GM20431 (cell line): ENCODE measurements around the gene CRYM.
"Not testable (repeated sequence)": the region's sequence is repeated elsewhere in the genome, so short reads cannot be mapped to it uniquely, and the experiment has no call there.

Experiments
- in situ Hi-C: fragments of 300-500 bp; cut with MseI, MboI; formaldehyde crosslinking; loops from one replicate; pipeline ENCODE4 v1.15.0; 2020; ENCODE audit warnings: low sequenced_read_pairs; ENCODE audit not compliant: unreplicated experiment

CRYM gene

DNA sequence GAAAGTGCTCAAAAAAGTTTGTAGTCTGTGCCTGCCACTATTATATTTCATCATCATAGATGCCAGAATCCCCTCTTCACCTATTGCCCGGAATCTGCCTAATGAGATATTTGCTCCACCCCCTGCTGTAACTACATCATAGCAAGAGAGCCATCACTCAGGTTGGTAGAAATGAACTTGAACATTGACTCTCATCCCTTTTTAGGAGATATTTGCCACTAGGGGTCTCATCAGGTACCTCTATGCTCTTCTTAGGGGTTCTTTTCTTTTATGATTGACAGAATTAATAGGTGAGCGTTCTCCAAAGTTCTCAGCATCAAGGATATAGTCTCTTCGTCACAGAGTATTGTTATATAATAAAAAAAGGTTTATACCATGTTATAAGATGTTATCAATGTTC is 24.6 kb downstream of the CRYM start:
- in situ Hi-C loops, result no loop called here

DNA sequence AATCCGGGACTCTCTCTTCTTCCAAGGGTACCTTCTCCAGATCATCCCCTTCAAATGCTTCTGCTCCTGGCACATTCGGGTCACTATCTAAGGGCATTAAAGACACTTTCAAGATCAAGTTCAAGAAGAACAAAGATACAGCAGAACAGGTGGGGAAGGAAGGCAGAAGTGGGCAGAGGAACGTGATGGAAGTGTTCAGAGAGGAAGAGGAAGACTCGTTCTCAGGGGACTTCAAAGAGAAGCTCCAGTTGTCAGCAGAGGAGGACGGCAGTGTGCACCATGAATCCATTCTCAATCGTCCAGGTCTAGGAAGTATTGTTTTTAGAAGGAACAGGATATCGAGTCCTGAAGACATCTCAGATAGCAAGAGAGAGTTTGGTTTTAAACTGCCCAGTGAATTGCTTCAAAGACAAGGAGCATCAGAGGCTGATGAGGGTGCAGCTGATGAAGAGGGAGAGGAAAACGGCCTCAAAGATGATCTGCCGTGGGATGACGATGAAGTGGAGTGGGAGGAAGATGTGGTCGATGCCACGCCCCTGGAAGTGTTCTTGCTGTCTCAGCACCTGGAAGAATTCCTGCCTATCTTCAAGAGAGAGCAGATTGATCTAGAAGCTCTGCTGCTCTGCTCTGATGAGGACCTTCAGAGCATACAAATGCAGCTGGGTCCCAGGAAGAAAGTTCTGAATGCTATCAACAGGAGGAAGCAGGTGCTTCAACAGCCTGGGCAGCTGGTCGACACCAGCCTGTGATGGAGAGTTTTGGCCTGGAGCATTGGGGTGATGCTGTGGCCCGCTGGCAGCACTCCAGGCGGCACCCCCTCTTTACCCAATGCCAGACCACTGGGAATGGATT is 27.8 kb downstream of the CRYM start:
- in situ Hi-C loops, result no loop called here

DNA sequence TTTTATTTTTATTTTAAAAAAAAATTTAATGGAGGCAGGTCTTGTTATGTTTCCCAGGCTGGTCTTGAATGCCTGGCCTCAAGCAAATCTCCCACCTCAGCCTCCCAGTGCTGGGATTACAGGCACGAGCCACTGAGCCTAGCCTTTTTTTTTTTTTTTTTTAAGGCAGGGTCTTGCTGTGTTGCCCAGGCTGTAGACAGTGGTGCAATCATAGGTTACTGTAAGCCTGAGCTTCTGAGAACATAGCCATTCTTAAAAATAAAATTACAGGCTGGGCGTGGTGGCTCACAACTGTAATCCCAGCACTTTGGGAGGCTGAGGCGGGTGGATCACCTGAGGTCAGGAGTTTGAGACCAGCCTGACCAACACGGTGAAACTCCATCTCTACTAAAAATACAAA is 29.9 kb downstream of the CRYM start:
- in situ Hi-C loops, result not testable (repeated sequence)

DNA sequence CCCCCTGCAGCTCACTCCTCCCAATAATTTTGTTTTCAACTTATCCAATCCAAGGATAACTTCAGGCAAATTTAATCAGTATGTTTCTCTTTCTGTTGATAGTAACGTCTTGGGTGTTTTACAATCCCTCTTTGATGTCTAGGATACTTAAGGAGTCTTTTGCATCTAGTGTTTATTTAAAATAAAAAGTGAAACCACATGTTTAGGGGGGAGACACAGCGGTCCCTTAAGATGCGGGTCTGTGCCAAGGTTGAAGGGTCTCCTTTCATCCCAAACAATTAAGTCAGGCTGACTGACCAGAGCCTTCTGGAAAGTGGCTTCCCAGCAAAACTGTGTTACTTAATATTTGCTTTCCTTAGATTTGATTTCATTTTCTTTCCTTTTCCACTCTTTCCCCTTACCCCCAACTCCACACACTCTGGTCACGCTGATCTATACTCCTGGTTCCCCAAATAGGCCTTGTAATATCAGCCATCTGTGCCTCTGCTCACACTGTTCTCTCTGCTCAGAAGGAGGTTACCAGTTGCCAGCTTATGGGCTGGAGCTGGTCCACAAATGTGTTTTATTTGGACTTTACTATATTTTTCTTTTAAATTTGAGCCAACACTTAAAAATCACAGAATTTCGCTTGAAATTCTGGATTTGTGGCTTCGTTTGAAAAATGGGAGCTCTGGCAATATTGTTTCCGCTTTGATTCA is 33.4 kb downstream of the CRYM start:
- in situ Hi-C loops, result no loop called here

DNA sequence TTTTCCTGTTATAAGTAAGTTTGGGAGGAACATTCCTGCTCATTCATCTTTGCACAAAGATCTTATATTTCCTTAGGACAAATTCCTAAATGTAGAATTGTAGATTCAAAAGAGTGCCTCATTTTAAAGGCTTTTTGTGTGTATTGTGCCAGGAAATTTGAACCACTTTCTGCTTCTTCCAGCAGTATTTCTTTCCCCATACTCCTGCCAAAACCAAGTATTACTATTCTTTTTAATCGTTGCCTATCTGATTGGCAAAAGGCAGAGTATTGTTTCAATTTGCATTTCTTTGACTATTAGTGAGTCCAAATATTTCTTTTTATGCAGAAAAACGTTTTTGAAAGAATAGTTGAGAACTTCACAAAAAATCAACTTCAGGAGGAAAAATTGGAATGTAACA is 35.3 kb downstream of the CRYM start:
- in situ Hi-C loops, result no loop called here

DNA sequence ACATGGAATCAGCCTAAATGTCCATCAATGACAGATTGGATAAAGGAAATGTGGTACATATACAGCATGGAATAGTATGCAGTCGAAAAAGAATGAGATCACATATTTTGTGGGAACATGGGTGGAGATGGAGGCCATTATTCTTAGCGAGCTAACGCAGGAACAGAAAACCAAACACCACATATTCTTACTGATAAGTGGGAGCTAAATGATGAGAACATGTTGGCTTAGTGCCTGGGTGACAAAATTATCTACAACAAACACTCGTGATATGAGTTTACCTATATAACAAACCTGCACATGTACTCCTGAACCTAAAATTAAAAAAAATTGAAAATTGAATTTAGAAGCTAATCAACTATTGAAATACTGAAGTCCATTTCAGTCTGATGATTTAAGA is 38.4 kb downstream of the CRYM start:
- in situ Hi-C loops, result no loop called here

DNA sequence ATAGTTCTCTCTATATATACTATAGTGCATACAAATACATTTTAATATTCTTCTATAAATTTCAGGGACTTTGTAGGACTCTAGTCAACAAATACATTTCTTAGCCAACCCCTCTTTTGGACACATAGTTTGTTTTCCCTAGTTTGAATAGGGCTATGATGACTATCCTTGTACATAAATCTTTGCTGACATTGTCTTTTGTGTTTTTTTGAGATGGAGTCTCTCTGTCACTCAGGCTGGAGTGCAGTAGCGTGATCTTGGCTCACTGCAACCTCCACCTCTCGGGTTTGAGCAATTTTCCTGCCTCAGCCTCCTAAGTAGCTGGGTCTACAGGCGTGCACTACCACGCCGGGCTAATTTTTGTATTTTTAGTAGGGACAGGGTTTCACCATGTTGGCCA is 41.3 kb downstream of the CRYM start:
- in situ Hi-C loops, result no loop called here

DNA sequence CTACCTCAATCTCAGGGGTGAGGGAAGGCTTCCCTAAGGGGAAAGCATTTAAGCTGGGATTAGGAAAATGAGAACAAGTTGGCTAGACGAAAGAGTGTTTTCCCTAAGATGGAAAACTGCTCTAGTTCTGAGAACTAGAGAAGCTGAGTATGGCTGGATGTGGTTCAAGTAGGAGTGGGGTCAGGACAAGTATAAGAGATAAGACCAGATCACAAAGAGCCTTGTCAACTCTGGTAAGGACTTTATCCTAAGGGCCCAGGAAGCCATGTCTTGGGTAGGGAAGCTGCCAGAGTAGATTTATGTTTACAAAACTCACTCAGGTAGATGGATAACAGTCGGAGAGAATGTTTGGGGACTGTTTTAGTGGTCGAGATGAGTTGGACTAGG is 42.9 kb downstream of the CRYM start:
- in situ Hi-C loops, result no loop called here

DNA sequence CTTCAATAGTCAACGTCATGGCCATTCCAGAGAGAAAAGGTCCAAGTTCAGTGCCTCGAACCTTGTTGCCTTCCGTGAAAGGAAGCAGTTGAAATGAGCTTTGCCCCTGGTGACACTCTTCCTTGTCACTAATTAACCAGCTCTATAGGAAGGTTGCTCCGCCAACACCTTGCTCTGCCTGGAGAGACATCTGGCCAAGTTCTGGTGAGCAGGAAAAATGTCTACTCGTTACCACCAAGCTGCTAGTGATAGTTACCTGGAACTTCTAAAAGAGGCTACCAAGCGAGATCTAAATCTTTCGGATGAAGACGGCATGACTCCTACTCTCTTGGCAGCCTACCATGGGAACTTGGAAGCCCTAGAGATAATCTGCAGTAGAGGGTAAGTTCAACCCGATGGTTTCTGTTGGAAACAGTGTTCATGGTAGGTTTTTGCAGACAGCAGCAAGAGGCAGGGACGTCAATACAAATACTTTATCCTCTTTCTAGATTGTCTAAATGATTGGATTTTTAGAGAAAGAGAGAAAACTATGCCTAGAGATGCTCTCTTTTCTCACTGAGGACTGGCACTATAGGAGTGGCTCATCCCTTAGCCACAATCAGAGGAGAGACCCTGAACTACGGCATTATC is 44.5 kb downstream of the CRYM start, which contains the start of gene ANKS4B:
ANKS4B (plus strand) TSS at position 179 of the 630 bp plus-strand sequence; CDS start at position 218, 39 bp downstream.
- in situ Hi-C loops, result no loop called here

DNA sequence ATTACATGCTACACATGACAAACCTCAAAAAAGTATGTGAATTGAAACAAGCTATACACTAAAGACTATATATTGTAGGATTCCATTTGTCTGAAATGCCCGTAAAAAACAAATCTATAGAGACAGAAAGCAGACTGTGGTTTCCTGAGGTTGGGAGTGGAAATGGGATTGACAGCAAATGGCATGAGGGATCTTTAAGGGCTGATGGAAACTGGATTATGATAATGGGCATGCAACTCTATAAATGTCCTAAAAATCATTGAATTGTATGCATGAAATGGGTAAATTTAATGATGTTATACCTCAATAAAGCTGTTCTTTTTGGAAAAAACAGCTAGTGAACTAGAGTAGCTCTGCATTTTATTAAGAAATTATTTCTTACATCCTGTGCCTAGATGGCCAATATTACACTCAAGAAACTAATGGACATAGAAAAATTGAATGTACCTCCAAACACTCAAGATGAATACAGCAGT is 45.0 kb downstream of the CRYM start:
- in situ Hi-C loops, result no loop called here

DNA sequence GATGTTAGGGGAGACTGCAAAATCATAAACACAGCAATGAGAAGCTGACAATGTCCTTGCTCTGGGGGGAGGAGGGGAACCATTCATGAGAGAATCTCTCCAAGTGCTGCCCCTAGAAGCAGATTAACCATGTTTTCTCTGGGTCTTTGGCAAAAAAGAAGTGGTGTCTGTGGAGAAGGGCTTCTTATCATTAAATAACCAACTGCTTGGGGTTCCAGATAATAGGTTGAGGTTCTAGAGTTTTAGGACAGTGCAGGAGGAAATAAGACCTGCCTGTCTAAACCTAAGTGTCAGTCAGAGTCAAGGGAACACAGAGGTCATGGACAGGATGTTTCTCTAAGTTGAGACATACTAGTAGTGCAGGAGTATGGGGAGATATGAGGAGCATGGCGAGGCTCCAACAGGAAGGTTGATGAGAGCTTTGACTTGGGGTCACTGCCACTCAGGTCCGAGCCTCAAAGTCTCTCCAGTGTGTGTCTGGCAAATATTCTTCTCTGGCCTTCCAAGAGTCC is 49.7 kb downstream of the CRYM start:
- in situ Hi-C loops, result no loop called here

DNA sequence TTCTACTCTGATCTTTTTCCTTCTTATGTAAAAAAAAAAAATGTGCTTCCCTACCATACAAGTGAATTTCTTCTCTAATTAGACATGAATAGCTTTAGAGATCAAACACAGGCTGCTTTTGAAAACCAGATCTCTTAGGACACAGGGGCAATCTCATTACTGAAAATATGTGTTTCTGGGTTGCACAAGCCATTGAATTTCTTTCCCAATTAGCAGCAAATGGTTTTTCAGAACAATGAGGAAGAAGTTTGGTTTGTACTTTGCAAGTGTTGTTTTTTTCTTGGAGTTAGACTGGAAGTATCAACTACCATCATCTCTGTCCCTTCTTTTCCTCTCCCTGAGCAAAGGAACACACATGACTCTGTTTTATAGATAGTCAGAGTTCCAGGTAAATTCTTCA is 50.2 kb downstream of the CRYM start:
- in situ Hi-C loops, result no loop called here

DNA sequence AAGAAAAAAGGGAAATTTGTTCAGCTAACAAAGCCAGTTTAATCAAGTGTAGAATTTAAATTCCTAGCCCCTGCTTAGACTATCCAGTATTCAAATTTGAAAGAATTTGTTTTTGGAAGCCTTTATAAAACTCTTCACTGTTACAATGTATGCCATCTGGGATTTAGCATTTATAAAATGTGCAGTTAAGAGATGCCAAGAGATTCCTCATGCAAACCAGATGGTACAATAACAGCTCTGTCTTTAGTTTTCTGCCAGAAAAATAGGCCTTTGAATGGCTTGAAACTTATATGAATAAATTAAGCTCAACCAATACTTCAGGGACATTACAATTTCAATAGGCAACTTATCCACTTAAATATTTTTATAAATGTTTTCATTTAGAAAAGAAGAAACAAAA is 51.3 kb downstream of the CRYM start:
- in situ Hi-C loops, result no loop called here

DNA sequence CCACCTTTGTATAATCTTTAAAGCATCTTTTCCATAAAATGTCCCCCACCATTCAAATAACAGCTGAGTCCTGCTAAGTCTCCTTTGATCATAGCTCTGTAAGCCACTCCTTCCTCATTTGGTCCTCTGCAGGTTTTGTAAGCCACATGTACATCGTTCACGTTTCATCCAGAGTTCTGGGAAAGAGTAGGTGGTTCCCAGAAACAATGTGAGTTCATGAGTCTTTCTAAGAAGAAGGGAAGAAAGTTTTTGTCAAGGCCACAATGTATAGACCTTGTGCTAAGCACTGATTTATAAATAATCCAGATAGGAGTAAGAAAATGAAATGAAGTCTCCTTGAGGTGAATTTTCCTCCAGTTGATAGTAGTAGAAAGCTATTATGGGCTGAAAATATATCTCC is 53.3 kb downstream of the CRYM start:
- in situ Hi-C loops, result no loop called here

DNA sequence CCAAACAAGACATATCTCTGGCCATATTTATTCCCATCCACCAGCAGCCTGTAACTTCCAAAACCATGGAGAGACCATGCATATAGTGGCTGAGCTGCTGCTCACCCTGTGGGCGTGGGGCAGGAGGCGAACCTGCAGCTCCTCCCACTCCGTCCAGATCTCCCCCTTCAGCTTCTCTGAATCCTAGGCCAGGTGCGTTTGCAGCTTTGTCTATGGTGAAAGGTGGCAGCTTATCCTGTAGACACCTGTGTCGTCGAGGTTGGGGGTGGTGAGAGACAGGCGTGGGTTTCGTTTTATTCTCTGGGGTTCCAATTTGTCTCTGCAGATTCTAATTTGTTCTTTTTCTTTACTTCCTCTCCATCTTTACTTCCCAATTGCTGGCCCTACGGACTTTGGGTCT is 54.3 kb downstream of the CRYM start:
- in situ Hi-C loops, result no loop called here

DNA sequence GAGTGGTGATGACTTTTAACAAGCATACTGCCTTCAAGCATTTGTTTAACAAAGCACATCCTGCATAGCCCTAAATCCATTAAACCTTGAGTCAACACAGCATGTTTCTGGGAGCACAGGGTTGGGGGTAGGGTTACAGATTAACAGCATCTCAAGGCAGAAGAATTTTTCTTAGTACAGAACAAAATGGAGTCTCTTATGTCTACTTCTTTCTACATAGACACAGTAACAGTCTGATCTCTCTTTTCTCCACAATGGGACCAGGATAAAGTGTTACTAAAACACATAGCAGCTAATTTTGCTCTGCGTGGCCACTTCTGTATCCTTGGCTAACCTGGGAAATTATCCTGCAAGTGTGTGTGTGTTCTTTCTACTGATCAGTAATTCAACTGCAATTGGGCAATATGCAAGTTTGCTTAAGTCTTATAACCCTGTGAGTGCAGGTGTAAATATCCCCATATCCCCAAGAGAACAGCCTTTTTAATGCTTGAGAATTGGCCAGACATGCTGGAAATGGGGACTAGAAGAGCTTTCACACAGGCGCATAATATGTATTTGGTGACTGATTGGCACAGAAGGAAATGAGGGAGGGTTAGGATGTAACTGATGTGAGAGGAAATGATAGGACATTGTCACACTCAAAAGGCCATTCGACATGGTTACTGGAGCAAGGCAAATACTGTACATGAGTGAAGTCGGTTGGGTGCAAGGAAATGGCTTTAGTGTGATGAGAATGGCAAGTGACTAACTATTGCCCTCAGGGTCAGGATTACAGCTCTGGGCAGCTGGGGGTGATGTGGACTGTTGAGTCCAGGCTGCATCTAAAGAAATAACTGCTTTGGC is 55.4 kb downstream of the CRYM start:
- in situ Hi-C loops, result no loop called here

DNA sequence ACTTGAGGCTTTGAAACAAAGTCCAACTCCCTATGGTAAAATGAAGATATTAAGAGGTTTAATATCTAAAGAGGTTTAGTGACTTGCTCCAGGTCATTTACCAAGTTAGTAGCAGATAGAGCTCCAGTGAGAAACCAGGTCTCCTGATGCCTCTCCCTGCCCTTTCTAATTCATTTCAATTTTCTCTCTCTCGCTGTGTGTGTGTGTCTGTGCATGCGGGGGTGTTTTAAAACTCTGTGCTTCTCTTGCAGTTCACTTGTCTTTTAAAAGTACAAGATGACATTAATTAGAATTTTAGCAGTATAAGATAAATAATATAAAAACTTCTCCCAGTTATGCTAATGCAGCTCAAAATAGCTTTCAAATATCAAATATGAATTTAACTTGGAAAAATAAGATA is 58.5 kb downstream of the CRYM start:
- in situ Hi-C loops, result no loop called here

DNA sequence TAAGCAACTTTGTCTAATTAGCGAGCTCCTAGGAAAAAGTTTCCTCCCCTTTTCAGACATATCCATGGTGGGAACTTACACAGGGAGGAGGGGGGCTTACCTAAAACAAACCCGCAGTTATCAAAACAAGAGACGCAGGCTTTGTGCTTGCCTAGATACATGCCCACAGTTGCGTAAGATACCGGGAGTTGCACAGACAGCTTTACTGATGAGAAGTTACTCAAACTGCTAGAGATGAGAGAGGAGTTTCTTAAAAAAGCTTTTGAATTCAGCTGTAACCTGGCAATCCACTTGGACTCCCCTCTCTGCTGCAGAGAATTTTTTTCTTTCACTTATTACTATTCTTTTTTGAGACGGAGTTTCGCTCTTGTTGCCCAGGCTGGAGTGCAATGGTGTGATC is 59.9 kb downstream of the CRYM start:
- in situ Hi-C loops, result no loop called here

DNA sequence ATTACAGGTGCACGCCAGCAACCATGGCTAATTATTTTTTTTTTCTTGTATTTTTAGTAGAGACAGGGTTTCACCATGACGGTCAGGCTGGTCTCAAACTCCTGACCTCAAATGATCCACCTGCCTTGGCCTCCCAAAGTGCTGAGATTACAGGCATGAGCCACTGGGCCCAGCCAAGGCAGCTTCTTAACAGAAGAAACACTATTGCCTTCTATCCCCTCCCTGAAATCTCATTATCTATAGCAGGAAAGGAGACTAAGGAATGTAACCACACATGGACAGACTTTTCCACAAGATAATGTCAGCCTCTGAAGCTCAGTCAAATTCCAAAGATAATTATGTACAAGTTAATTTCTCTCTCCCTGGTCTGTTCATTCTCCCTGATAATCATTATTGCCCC is 61.0 kb downstream of the CRYM start:
- in situ Hi-C loops, result no loop called here

DNA sequence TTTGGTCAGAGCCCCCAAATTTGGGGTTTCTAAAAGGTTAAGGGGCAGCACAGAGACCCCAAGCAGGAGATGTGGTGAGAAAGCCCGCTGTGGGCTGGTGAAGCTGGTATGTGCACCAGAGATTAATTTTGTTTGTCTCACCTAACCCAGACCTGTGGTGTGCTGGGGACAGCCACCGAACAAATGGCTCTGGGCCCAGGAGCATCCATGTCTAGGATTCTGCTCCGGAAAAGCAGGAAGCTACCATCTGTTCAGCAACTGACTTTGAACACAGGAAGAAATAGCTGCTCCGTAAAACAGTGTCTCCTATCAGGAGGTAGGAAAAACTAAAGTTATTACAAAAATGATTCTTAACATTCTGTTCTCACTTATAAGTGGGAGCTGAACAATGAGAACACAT is 64.0 kb downstream of the CRYM start:
- in situ Hi-C loops, result no loop called here
